Measurements from ENCODE around the gene CDS2. TPM values are rescaled to one million over a fixed set of nuclear protein-coding genes. Genes with fewer than 3 reads are reported as not detected.

The CDS2 gene
- total RNA-seq, 1 donor from 2014 or later, result 36.9 TPM

- Histone ChIP-seq H3K27me3 (ENCODE audit: control insufficient read depth, insufficient read depth, low read length) (no peaks in the 10 kb centered on the region), H3K36me3 (ENCODE audit: control insufficient read depth, insufficient read depth, low read length) (no peaks in the 10 kb centered on the region), H3K4me3 (ENCODE audit: low read depth, low read length) (peak overlapping the region; percentile 73)
- TF ChIP-seq CTCF (IDR thresholded peaks at IDR 0.05; ENCODE audit: insufficient read depth, low read length, poor library complexity, severe bottlenecking), result no peak
- DNase-seq (ENCODE audit: low read depth), result no peak
Measured at GRCh38 chr20:5120185-5120476, 6.7 kb upstream of the CDS2 start.

DNA sequence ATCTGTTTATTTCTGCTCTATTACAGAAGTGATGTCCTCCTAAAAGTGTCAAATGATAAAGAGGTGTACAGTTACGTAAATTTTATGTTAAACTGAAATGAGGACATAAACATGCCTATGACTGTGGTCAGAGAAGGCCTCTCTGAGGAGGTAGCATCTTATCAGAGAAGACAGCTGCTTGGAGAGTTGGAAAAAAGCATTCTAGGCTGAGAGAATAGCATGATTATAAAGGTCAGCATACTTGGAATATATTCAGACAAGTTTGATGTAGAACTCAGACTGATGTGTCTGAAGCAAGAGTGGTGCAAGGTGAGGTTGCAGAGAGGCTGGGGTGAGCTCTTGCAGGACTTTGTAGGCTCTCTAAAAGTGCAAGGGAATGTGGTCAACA, 3.9 kb upstream of the CDS2 start:
- no peak for DNase-seq (ENCODE audit: low read depth)
- Histone ChIP-seq H3K4me3 (ENCODE audit: low read depth, low read length) (no peak overlapping the region), H3K36me3 (ENCODE audit: control insufficient read depth, insufficient read depth, low read length) (no peaks in the 10 kb centered on the region), H3K27me3 (ENCODE audit: control insufficient read depth, insufficient read depth, low read length) (no peaks in the 10 kb centered on the region)
- no peak for TF ChIP-seq CTCF (IDR thresholded peaks at IDR 0.05; ENCODE audit: insufficient read depth, low read length, poor library complexity, severe bottlenecking)

DNA sequence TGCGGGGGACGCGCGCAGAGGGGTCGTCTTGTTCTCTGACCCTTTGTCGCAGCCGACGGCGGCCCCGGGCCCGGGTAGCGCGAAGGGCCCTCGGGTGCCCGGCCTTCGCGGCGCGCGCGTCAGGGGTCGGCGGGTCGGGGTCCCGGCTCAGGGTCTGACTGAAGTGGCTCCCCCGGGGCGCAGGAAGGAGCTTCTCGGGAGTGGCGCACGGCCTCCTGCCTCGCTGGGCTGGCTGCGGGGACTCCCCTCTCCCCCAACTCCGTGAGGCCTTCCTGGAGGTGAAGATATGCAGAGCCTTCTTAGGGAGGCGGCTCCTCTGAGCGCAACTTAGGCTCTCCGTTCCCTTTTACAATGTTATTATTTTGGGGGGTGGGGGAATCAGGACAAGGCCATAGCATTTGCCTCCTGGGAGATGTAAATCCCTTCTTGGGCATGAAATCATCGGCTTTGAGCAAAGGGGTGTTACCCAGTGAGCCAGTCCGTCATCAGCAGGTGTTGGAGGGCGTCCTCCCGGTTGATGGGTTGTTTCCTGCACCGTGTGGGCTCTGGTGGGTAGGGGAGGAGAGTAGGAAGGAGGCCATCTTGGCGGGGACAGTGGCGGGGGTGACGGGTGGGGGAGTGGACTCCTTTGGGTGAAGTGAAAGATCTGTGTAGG, 523 bp downstream of the CDS2 start:
- DNase-seq (ENCODE audit: low read depth), result no peak
- no peaks in the 10 kb centered on the region for H3K27me3 ChIP-seq (ENCODE audit: control insufficient read depth, insufficient read depth, low read length)

DNA sequence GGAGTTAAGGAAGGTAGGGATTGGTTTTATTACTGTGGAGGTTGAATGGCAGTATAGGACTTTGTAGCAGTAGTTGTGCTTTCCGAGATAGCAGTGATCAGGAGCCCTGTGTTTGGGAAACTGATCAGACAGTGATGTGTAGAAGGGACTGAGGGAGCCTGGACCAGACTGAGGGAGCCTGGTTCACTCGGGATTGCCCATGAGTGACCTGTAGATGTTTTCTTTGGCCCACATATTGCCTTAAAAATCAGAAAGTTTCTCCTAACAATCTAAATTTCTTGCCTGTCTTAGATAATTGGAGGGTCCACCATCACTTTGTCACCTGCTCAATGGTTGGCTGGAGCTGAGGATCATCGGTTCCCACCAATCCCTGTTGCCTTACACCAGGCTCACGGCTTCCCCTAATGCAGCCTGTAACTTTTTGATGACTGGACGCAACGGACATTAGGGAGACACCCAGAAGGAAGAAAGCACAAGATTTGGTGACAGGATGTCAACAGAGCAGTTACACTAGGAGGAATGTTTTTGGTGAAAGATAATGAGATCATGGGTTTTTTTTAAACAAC, 1.1 kb downstream of the CDS2 start:
- DNase-seq (ENCODE audit: low read depth), result no peak
- no peaks in the 10 kb centered on the region for H3K27me3 ChIP-seq (ENCODE audit: control insufficient read depth, insufficient read depth, low read length)
- H3K4me3 ChIP-seq (ENCODE audit: low read depth, low read length), result peak overlapping the region; percentile 91
- no peak for TF ChIP-seq CTCF (IDR thresholded peaks at IDR 0.05; ENCODE audit: insufficient read depth, low read length, poor library complexity, severe bottlenecking)
- H3K36me3 ChIP-seq (ENCODE audit: control insufficient read depth, insufficient read depth, low read length), result no peaks in the 10 kb centered on the region

More for the DNA sequence above, 523 bp downstream of the CDS2 start:
- no peaks in the 10 kb centered on the region for H3K36me3 ChIP-seq (ENCODE audit: control insufficient read depth, insufficient read depth, low read length)
- peak overlapping the region; percentile 91 for H3K4me3 ChIP-seq (ENCODE audit: low read depth, low read length)
- no peak for TF ChIP-seq CTCF (IDR thresholded peaks at IDR 0.05; ENCODE audit: insufficient read depth, low read length, poor library complexity, severe bottlenecking)

DNA sequence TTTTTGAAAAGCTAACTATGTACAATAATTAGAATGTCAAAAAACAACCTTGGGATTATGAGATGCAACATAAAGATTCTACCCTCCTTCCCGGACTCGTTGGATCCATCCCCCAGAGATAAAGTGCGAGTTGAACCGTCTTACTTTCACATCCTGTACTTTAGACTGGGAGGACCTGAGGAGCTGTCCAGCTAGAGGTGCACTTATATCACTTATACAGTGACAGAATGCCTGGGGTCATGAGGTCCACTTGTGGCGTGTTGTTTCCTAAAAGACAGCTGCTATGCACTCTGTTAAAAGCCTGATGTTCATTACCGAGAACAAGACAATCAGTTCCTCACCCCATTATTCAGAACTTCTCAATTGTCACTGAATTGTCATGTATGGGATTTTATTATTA, 2.1 kb downstream of the CDS2 start:
- Histone ChIP-seq H3K36me3 (ENCODE audit: control insufficient read depth, insufficient read depth, low read length) (no peaks in the 10 kb centered on the region), H3K4me3 (ENCODE audit: low read depth, low read length) (no peak overlapping the region), H3K27me3 (ENCODE audit: control insufficient read depth, insufficient read depth, low read length) (no peaks in the 10 kb centered on the region)
- no peak for TF ChIP-seq CTCF (IDR thresholded peaks at IDR 0.05; ENCODE audit: insufficient read depth, low read length, poor library complexity, severe bottlenecking)
- DNase-seq (ENCODE audit: low read depth), result no peak

DNA sequence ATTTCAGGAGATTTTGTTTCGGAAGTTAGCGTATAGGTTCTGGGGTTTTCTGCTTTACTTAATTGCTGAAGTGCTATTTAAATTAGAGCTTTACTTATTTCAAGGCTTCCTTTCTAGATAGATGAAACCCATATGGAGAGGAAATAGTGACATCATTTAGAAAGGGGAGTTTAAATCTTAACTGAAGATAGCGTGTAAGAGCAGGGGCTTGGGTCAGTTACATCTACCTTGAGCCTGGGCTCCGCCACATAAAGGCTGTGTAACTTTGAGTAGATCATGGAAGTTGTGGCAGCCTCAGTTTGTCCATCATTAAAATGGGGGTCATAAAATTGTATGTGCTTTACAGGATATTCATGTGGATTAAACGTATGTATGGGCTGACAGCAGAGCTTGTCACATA, 4.7 kb downstream of the CDS2 start:
- Histone ChIP-seq H3K27me3 (ENCODE audit: control insufficient read depth, insufficient read depth, low read length) (no peaks in the 10 kb centered on the region), H3K36me3 (ENCODE audit: control insufficient read depth, insufficient read depth, low read length) (no peaks in the 10 kb centered on the region), H3K4me3 (ENCODE audit: low read depth, low read length) (no peak overlapping the region)
- no peak for DNase-seq (ENCODE audit: low read depth)
- no peak for TF ChIP-seq CTCF (IDR thresholded peaks at IDR 0.05; ENCODE audit: insufficient read depth, low read length, poor library complexity, severe bottlenecking)
